Brain microvascular endothelial cell (primary cell): ENCODE results near the gene WDPCP.
"Not testable (repeated sequence)": the region's sequence is repeated elsewhere in the genome, so short reads cannot be mapped to it uniquely, and the experiment has no call there.

Source experiments
- DNase-seq: peaks from one replicate; pipeline ENCODE4 v3.0.0-alpha.2; 2020
- H3K27ac ChIP-seq: fragments of 250-450 bp; sonication (Bioruptor Pico); 2 replicates; pipeline ENCODE4 v1.5.1; 2020; ENCODE audit warnings: mild to moderate bottlenecking, moderate library complexity
- H3K27me3 ChIP-seq: fragments of 250-450 bp; sonication (Bioruptor Pico); replicated peaks from 2 replicates; pipeline ENCODE4 v1.5.1; 2020; ENCODE audit warnings: mild to moderate bottlenecking
- H3K36me3 ChIP-seq: fragments of 250-450 bp; sonication (Bioruptor Pico); replicated peaks from 2 replicates; pipeline ENCODE4 v1.5.1; 2020; ENCODE audit warnings: mild to moderate bottlenecking
- H3K4me3 ChIP-seq: 2 replicates; pipeline ENCODE4 v1.5.1; 2011; ENCODE audit warnings: low read depth, mild to moderate bottlenecking, control low read depth, low read length, moderate library complexity
- CTCF ChIP-seq: IDR thresholded peaks from 2 replicates; pipeline ENCODE4 v1.5.1; 2011; ENCODE audit warnings: low read depth, mild to moderate bottlenecking, moderate library complexity, low read length, control low read depth, inconsistent platforms; ENCODE audit errors: missing control alignments
- in situ Hi-C: cut with HindIII; loops from 2 replicates; pipeline ENCODE4 v1.10.0; 2017; ENCODE audit warnings: low sequenced_read_pairs, low pct_ligation_motif_present

Gene WDPCP

DNA sequence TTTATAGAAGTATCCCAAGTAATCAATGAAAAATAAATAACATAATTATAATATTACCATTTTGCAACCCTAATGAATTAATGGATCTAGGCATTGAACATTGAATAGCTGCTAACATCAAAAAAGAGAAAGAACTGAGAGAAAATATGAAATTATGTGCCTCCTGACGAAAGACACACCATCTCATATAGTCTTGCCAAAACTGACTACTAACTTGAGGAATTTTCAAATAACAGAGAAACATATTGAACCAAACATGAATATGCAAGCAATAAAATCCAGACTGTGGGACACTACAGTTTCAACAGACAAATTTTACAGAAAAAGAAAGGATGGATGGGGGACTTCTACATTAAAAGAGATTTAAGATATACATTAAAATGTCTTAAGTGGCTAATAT is 165.7 kb downstream of the WDPCP start:
- Histone ChIP-seq H3K27me3 (no peaks in the 10 kb centered on the region), H3K27ac (no peak overlapping the region), H3K4me3 (no peak overlapping the region), H3K36me3 (no peaks in the 10 kb centered on the region)
- DNase-seq: no peak
- no peak for TF ChIP-seq CTCF
- in situ Hi-C loops: no loop called here

DNA sequence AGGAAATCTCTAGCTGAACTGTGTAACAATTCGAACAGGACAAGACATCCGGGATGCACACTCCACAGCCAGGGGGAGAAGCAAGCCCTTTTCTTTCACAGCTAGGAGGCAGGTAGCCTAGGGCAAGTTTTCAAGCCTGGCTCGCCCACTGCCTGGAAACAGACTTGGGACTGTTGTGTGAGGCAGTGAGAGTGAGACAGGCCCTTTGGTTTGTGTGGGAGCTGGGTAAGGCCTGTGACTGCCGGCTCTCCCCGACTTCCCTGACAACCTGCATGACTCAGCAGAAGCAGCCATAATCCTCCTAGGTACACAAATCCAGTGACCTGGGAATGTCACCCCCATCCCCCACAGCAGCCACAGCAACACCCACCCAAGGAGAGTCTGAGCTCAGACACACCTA is 179.7 kb downstream of the WDPCP start:
- TF ChIP-seq CTCF: no peak
- H3K27me3 ChIP-seq: no peaks in the 10 kb centered on the region
- in situ Hi-C loops: no loop called here
- H3K4me3 ChIP-seq: no peak overlapping the region
- no peak for DNase-seq
- no peaks in the 10 kb centered on the region for H3K36me3 ChIP-seq
- no peak overlapping the region for H3K27ac ChIP-seq

DNA sequence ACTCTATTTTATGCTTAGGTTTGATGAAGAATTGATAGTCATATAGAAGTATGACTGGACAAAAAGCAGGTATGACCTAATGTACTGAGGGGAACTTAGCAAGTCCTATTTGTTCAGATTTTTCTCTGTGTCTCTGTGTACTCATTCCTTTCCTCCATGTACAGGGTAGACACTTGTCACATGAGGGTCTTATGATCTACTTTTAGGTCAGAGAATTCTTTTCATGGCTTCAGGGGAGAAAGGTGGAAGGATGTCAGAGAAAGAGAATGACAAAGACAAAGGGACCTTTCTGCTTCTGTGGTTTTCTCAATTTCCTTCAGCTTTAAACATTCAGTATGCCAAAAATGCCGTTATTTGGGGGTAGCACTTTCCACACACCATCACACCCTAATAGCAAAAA is 181.6 kb downstream of the WDPCP start:
- DNase-seq: no peak
- in situ Hi-C loops: no loop called here
- H3K36me3 ChIP-seq: no peaks in the 10 kb centered on the region
- TF ChIP-seq CTCF: no peak
- no peaks in the 10 kb centered on the region for H3K27me3 ChIP-seq
- no peak overlapping the region for H3K27ac ChIP-seq
- no peak overlapping the region for H3K4me3 ChIP-seq

GRCh38 chr2:63403820-63404219 is 184.5 kb downstream of the WDPCP start:
- H3K27me3 ChIP-seq: no peaks in the 10 kb centered on the region
- H3K27ac ChIP-seq: no peak overlapping the region
- no peaks in the 10 kb centered on the region for H3K36me3 ChIP-seq
- no peak for DNase-seq
- in situ Hi-C loops: no loop called here
- no peak overlapping the region for H3K4me3 ChIP-seq
- no peak for TF ChIP-seq CTCF

DNA sequence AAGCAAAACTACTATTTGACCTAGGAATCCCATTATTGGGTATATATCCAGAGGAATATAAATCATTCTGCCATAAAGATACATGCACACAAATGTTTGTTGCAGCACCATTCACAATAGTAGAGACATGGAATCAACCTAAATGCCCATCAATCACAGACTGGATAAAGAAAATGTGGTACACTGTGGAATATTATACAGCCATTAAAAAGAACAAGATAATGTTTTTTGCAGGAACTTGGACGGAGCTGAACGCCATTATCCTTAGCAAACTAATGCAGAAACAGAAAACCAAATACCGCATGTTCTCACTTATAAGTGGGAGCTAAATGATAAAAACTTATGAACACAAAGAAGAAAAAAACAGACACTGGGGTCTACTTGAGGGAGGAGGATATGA is 185.4 kb downstream of the WDPCP start:
- in situ Hi-C loops, H3K36me3 ChIP-seq, H3K27me3 ChIP-seq, DNase-seq, H3K27ac ChIP-seq, H3K4me3 ChIP-seq: not testable (repeated sequence)

- no peak for DNase-seq
Measured at GRCh38 chr2:63399156-63399555, 189.1 kb downstream of the WDPCP start.

More at GRCh38 chr2:63399156-63399555, 189.1 kb downstream of the WDPCP start:
- TF ChIP-seq CTCF: no peak
- in situ Hi-C loops: no loop called here
- Histone ChIP-seq H3K27me3 (no peaks in the 10 kb centered on the region), H3K27ac (no peak overlapping the region), H3K36me3 (no peaks in the 10 kb centered on the region), H3K4me3 (no peak overlapping the region)
